ENCODE data around the gene MFSD2B. TPM values are rescaled to one million over a fixed set of nuclear protein-coding genes. Genes with fewer than 3 reads are reported as not detected.
"Not testable (repeated sequence)": the region's sequence is repeated elsewhere in the genome, so short reads cannot be mapped to it uniquely, and the experiment has no call there.

Gene MFSD2B
- total and polyA plus RNA-seq, 2 experiments from 2014 or later, result 0.23 to 0.69 TPM

DNA sequence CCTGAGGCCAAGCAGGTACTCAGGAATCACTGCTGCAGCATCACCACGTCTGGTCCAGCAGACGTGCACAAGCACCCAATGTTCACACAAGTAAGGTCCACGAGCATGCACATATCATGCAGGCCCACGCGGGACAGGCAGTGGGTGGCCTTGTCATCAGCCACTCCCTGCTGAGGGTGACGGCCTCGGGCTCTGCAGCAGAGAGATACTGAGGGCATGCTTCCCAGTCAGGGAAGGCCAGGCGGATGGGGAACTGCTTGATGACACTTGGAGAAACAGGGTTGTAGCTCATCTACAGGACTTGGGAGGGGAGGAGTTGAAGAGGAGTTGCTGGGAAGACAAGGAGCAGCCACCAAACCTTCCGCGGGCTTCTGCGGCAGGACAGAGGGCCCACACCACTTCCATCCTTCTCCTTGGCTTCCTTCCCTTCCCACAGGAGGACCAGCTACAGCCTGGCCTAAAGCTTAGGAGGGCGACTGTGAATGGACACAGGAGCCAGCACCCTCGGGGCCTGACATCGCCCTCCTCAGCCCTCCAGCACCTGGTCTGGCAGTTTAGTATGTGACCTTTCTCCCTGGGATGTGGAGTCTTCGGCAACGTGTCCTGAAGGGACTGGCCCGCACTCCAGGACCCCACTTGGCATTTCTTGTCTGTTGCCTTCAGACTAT lies 15.2 kb downstream of the MFSD2B start:
- no peaks in the 10 kb centered on the region for H3K27me3 ChIP-seq
- H3K4me1 ChIP-seq (ENCODE audit: low read depth), result no peaks in the 10 kb centered on the region
- no peak overlapping the region for H3K4me3 ChIP-seq
- TF ChIP-seq, protein P1, sequence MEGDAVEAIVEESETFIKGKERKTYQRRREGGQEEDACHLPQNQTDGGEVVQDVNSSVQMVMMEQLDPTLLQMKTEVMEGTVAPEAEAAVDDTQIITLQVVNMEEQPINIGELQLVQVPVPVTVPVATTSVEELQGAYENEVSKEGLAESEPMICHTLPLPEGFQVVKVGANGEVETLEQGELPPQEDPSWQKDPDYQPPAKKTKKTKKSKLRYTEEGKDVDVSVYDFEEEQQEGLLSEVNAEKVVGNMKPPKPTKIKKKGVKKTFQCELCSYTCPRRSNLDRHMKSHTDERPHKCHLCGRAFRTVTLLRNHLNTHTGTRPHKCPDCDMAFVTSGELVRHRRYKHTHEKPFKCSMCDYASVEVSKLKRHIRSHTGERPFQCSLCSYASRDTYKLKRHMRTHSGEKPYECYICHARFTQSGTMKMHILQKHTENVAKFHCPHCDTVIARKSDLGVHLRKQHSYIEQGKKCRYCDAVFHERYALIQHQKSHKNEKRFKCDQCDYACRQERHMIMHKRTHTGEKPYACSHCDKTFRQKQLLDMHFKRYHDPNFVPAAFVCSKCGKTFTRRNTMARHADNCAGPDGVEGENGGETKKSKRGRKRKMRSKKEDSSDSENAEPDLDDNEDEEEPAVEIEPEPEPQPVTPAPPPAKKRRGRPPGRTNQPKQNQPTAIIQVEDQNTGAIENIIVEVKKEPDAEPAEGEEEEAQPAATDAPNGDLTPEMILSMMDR (IDR thresholded peaks at IDR 0.05; ENCODE audit: low read depth, low read length), result no peak
- H3K9me3 ChIP-seq (ENCODE audit: low read depth), result no peaks in the 10 kb centered on the region
- no peak for DNase-seq (ENCODE audit: low read depth in 1 of 2, low spot score in 1 of 2)
- H3K36me3 ChIP-seq, result peaks cover 8% of the 10 kb centered on the region
- no peak overlapping the region for H3K27ac ChIP-seq

GRCh38 chr2:24026233-24026632 lies 16.3 kb downstream of the MFSD2B start:
- TF ChIP-seq, protein P1 (IDR thresholded peaks at IDR 0.05; ENCODE audit: low read depth, low read length), result no peak
- H3K36me3 ChIP-seq, result peaks cover 8% of the 10 kb centered on the region

GRCh38 chr2:24038786-24039499 lies 29.1 kb downstream of the MFSD2B start:
- no peaks in the 10 kb centered on the region for H3K27me3 ChIP-seq
- no peak overlapping the region for H3K27ac ChIP-seq
- H3K4me3 ChIP-seq, result no peak overlapping the region
- H3K9me3 ChIP-seq (ENCODE audit: low read depth), result no peaks in the 10 kb centered on the region
- TF ChIP-seq, protein P1 (IDR thresholded peaks at IDR 0.05; ENCODE audit: low read depth, low read length), result no peak
- H3K36me3 ChIP-seq, result peaks cover 16% of the 10 kb centered on the region
- DNase-seq (ENCODE audit: low read depth in 1 of 2, low spot score in 1 of 2), result no peak
- H3K4me1 ChIP-seq (ENCODE audit: low read depth), result no peaks in the 10 kb centered on the region

More at GRCh38 chr2:24026233-24026632, 16.3 kb downstream of the MFSD2B start:
- Histone ChIP-seq H3K4me1 (ENCODE audit: low read depth) (no peaks in the 10 kb centered on the region), H3K9me3 (ENCODE audit: low read depth) (no peaks in the 10 kb centered on the region), H3K4me3 (no peak overlapping the region), H3K27me3 (no peaks in the 10 kb centered on the region), H3K27ac (no peak overlapping the region)
- DNase-seq (ENCODE audit: low read depth in 1 of 2, low spot score in 1 of 2), result no peak

DNA sequence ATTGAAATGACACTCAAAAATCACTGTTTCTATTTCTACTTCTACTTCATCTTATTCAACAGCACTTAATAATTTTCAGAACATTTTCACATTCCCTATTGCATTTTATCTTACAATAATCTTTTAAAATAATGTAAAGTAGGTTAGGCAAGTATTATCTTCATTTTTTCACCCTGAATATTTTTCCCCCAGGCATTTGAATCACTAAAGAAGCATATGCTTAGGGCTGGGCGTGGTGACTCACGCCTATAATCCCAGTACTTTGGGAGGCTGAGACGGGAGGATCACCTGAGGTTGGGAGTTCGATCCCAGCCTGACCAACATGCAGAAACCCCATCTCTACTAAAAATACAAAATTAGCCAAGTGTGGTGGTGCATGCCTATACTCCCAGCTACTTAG lies 30.6 kb downstream of the MFSD2B start:
- Histone ChIP-seq H3K4me1 (ENCODE audit: low read depth) (no peaks in the 10 kb centered on the region), H3K27me3 (no peaks in the 10 kb centered on the region), H3K9me3 (ENCODE audit: low read depth) (no peaks in the 10 kb centered on the region), H3K4me3 (no peak overlapping the region), H3K27ac (no peak overlapping the region), H3K36me3 (peaks cover 16% of the 10 kb centered on the region)
- no peak for DNase-seq (ENCODE audit: low read depth in 1 of 2, low spot score in 1 of 2)
- TF ChIP-seq, protein P1 (IDR thresholded peaks at IDR 0.05; ENCODE audit: low read depth, low read length), result no peak

DNA sequence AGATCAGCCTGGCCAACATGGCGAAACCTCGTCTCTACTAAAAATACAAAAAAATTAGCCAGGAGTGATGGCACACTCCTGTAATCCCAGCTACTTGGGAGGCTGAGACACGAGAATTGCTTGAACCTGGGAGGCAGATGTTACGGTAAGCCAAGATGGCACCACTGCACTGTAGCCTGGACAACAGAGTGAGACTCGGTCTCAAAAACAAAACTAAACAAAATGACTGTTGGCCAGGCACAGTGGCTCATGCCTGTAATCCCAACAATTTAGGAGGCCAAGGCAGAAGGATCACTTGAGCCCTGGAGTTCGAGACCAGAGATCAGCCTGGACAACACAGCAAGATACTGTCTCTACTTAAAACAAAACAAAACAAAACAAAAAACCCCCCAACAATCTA lies 33.2 kb downstream of the MFSD2B start:
- not testable (repeated sequence) for H3K27ac ChIP-seq; DNase-seq (ENCODE audit: low read depth in 1 of 2, low spot score in 1 of 2); H3K9me3 ChIP-seq (ENCODE audit: low read depth); H3K4me1 ChIP-seq (ENCODE audit: low read depth); H3K27me3 ChIP-seq; H3K4me3 ChIP-seq
- peaks cover 12% of the 10 kb centered on the region for H3K36me3 ChIP-seq

Measured in cardiac muscle cell (in vitro differentiated cells and primary cell).